Activated CD4-positive, alpha-beta T cell treated with anti-CD3 and anti-CD28 coated beads for 24 hours (primary cell): Measurements from ENCODE around the gene ATP12A.

Experiments used
- DNase-seq, 2 donors: peaks; one replicate each; pipeline ENCODE4 v3.0.0-alpha.2; 2020; ENCODE audit warnings: low read depth in 2 of 2

Gene ATP12A

GRCh38 chr13:24663089-24663395 is 17.2 kb upstream of the ATP12A start:
- DNase-seq = no peak

DNA sequence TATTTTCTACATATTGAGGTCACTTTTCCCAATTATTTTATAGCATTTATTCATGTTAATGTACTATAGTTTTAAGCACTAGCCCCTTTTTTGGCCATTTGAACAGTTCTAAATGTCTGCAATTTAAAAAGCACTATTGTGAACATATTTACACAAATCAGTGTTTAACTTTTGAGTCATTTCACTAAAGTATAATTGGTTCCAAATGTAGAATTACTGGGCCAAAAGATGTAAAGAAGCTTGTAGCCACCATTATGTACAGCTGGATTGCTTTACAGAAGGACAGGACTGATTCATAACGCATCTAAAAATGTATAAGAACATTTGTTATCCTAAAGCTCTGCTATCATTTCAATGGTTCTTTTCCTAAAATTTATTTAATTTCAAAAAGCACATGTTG is 16.6 kb upstream of the ATP12A start:
- DNase-seq = no peak

GRCh38 chr13:24664726-24665409 is 15.3 kb upstream of the ATP12A start:
- DNase-seq = no peak

GRCh38 chr13:24668511-24668910 is 11.7 kb upstream of the ATP12A start:
- no peak for DNase-seq

- DNase-seq = no peak
These were observed 11.1 kb upstream of the ATP12A start for GRCh38 chr13:24668955-24669582.

- DNase-seq = no peak
These were observed 10.0 kb upstream of the ATP12A start for GRCh38 chr13:24670174-24670573.

- no peak for DNase-seq
These were observed 9.2 kb upstream of the ATP12A start for GRCh38 chr13:24670961-24671381.

GRCh38 chr13:24671386-24672113 is 8.7 kb upstream of the ATP12A start:
- DNase-seq = no peak

GRCh38 chr13:24672141-24673132 is 7.8 kb upstream of the ATP12A start:
- no peak for DNase-seq

DNA sequence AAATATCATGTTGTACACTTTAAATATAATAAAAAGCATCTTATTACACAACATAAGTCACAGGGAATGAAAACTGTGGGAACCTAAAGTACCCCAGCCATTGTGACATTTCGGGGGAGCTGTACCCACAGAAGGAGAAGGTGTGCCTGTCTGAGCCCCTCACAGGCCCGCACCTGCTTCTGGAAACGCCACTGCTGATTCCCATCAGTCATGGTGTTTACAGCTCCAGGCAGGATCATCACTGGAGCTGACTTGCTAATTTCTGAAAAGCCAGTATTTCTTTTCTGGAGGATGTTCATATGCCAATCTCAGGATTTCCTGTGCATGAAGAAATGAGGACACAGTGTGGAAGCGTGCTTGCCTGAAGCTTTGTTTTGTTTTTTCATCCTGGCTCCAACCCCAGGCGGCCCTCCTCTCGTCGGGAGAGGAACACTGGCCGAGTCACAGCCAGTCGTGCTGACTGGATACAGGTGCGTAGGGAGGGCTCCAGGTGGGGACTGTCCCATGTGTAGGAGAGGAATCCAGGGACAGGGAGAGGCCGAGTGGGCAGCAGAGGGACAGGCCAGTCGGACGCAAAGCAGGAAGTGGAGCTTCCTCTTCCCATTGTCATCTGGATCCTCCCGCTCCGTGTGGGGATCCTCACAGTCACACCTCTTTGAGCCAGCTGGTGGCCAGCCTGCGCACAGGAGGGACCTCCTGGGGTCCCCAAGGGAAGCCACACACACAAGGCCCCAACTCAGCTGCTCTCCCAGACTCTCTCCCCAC is 4.2 kb upstream of the ATP12A start:
- DNase-seq = no peak

DNA sequence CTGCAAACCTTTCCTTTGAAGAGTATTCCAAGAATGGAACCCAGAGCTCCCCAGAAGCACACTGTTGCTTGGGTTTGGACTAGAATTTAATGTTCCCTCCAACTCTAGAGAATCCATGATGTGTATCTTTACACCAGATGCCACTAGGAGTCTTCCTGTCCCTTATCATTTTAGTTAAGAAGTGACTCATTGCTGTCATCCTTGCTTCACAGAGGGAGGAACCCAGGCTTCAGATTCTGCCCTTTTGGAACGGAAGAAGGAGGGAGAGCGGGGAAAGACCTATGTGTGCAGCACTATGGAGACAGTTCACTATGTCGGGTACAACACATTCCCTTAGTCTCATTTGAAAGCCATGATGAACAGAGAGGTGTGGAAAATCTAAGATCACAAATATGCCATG is 2.1 kb upstream of the ATP12A start:
- DNase-seq = no peak

DNA sequence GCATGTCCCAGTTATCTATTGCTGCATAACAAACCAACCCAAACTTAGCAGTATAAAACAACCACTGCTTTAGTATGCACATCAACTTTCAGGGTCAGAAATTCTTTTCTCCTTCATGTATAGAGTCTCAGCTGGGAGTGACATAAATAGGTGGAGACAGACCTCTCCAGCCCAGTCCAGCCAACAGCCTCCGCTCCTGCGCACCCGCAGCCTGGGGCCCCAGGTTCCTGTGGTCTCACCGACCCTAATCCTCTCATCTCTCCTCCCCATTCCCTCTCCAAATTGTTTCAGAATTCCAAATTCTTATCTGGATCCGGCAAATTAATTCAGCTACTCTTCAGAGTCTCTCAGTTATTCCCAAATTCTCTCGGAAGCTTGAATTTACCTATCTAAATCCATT is 522 bp upstream of the ATP12A start:
- no peak for DNase-seq

- DNase-seq = no peak
These were observed 855 bp downstream of the ATP12A start for GRCh38 chr13:24680921-24681604.

GRCh38 chr13:24681930-24682329 is 1.7 kb downstream of the ATP12A start:
- no peak for DNase-seq

- no peak for DNase-seq
These were observed 2.1 kb downstream of the ATP12A start for GRCh38 chr13:24682353-24682752.

DNA sequence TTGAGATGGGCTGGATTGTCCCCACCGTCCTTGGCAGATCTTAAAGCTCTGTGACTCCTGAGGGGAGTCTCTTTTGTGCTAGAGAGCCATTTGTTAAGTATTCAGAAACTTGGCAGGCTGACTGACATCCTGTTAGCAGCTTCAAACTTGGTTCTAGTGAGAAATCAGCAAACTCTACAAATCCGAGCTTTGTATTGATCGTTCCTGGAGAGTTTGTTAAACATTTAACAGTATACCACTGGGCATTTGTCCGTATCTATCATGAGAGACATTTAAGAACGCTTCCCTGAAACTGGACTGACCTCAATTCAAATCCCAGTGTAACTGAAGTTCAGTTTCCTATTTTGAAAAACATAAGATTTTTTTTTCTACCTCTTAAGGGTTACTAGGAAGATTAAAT is 3.1 kb downstream of the ATP12A start:
- no peak for DNase-seq

GRCh38 chr13:24683838-24684599 is 3.8 kb downstream of the ATP12A start:
- DNase-seq = peak; percentile 42 to 48

- no peak for DNase-seq
These were observed 4.4 kb downstream of the ATP12A start for GRCh38 chr13:24684600-24684998.

- no peak for DNase-seq
These were observed 5.1 kb downstream of the ATP12A start for GRCh38 chr13:24685314-24685713.

- no peak for DNase-seq
These were observed 7.4 kb downstream of the ATP12A start for GRCh38 chr13:24687611-24688010.
